ENCODE measurements around the gene FBXW10B.

- TF ChIP-seq CTCF (IDR thresholded peaks at IDR 0.05; ENCODE audit: low read length), result no peak
- no peak for TF ChIP-seq EZH2 (IDR thresholded peaks at IDR 0.05; ENCODE audit: borderline replicate concordance, low read length)
Observed at GRCh38 chr17:15659663-15660062, 40.2 kb upstream of the FBXW10B start.

All from OCI-LY1 (cell line).